Central memory CD8-positive, alpha-beta T cell (primary cell): Measurements from ENCODE around the gene OGFR.
A peak's percentile ranks its signal among the peaks of the same experiment; 100 is the strongest.

ENCODE experiments used
- ATAC-seq: fragments of 150-1000 bp; cut with Tn5 transposase; replicated peaks from 2 replicates; pipeline ENCODE4 v1.10.0; 2022; ENCODE audit warnings: mild to moderate bottlenecking, moderate FRiP score, moderate number of reproducible peaks; ENCODE audit not compliant: poor library complexity, severe bottlenecking; ENCODE audit errors: extremely low read depth
- DNase-seq, 2 donors: peaks; one replicate each; pipeline ENCODE4 v3.0.0; 2021; ENCODE audit warnings: low spot score in 2 of 2
- H3K27ac Mint-ChIP-seq: one replicate; pipeline ENCODE4 v1.8.0; 2022; ENCODE audit warnings: low read depth, mild to moderate bottlenecking, moderate library complexity, mixed read lengths
- H3K27me3 Mint-ChIP-seq: one replicate; pipeline ENCODE4 v1.8.0; 2022; ENCODE audit warnings: mixed read lengths
- H3K36me3 Mint-ChIP-seq: one replicate; pipeline ENCODE4 v1.8.0; 2022; ENCODE audit warnings: mild to moderate bottlenecking, moderate library complexity, mixed read lengths; ENCODE audit not compliant: insufficient read depth
- H3K4me1 Mint-ChIP-seq: one replicate; pipeline ENCODE4 v1.8.0; 2022; ENCODE audit warnings: mixed read lengths
- H3K4me3 Mint-ChIP-seq: one replicate; pipeline ENCODE4 v1.8.0; 2022; ENCODE audit warnings: mild to moderate bottlenecking, moderate library complexity, mixed read lengths
- H3K9me3 Mint-ChIP-seq: one replicate; pipeline ENCODE4 v1.8.0; 2022; ENCODE audit warnings: mixed read lengths

Gene OGFR

GRCh38 chr20:62856931-62857619 is 52.4 kb downstream of the OGFR start:
- Mint-ChIP-seq H3K36me3 (peaks cover 5% of the 10 kb centered on the region), H3K4me1 (peaks cover 11% of the 10 kb centered on the region), H3K27me3 (no peaks in the 10 kb centered on the region), H3K27ac (no peak overlapping the region), H3K4me3 (no peak overlapping the region), H3K9me3 (no peaks in the 10 kb centered on the region)
- ATAC-seq = no peak
- DNase-seq = no peak

DNA sequence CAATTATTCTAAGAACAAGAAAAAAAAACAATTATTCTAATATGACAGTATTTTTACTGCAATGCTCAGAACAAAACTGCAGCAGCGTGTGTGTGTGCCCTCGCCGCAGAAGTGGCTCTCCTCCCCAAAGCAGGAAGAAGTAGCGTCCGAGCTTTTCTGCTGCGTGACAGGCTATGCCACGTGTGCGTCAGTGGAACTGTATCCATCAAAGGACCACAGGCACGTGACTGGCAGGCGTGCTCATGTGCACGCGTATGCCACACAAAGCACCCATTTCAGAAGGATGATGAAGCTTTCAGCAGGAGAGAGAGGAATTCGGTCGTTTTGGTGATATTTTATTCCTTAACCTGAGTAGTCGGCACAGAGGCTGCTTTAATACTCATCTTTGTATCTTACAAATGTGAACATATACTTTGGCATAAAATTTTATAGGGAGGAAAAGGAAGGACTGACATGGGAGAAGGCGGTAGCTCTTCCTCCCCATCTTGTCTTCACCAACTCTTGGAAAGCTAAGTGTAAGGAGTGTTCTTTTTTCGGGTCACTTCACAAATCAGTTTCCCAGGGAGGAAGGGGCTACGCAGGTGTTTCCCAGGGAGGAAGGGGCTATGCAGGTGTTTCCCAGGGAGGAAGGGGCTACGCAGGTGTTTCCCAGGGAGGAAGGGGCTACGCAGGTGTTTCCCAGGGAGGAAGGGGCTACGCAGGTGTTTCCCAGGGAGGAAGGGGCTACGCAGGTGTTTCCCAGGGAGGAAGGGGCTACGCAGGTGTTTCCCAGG is 53.6 kb downstream of the OGFR start:
- Mint-ChIP-seq H3K9me3 (no peaks in the 10 kb centered on the region), H3K4me3 (no peak overlapping the region), H3K27me3 (no peaks in the 10 kb centered on the region), H3K27ac (no peak overlapping the region), H3K4me1 (peaks cover 19% of the 10 kb centered on the region), H3K36me3 (peaks cover 9% of the 10 kb centered on the region)
- ATAC-seq = no peak
- DNase-seq = no peak

DNA sequence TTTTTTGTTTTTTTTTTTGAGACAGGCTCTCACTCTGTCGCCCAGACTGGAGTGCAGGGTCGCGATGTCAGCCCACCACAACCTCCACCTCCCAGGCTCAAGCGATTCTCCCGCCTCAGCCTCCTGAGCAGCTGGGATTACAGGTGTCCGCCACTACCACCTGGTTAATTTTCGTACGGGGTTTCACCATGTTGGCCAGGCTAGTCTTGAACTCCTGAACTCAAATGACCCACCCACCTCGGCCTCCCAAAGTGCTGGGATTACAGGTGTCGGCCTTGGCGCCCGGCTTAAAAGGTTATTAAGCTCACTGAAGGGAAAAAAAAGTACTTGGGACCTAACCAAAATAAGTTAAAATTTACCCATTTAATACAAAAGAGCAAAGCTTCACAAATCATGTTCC is 55.1 kb downstream of the OGFR start:
- H3K27me3 Mint-ChIP-seq = no peaks in the 10 kb centered on the region
- H3K4me1 Mint-ChIP-seq = peaks cover 19% of the 10 kb centered on the region
- H3K4me3 Mint-ChIP-seq = peak overlapping the region; percentile 39
- DNase-seq (no peak), ATAC-seq (no peak)
- peaks cover 9% of the 10 kb centered on the region for H3K36me3 Mint-ChIP-seq
- no peaks in the 10 kb centered on the region for H3K9me3 Mint-ChIP-seq
- H3K27ac Mint-ChIP-seq = no peak overlapping the region

DNA sequence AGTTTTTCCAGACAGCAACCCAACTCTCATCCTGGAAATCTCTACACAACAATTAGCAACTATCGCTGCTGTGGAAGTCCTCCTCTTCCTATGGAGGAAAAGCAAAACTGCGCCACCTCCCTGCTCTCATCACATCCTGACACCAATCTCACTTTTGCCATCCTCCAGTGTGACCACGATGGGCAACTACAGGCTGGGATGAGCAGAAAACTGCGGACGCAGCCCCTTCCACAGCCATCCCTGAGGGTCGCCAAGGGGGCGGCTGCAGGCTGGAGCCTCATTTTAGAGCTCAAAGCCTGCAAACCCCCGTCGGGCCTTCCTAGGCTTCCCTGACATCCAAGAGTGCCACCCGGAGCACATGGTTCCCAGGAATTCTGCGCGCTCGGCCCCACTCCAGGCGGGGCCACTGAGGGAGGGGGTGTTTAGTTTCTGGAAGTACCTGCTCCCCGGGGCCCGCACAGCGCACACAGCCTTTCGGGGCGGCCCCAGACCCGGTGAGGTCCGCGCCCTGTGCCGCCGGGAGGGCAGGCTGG is 55.8 kb downstream of the OGFR start:
- no peaks in the 10 kb centered on the region for H3K9me3 Mint-ChIP-seq
- no peaks in the 10 kb centered on the region for H3K27me3 Mint-ChIP-seq
- ATAC-seq (no peak), DNase-seq (no peak)
- peaks cover 19% of the 10 kb centered on the region for H3K4me1 Mint-ChIP-seq
- H3K27ac Mint-ChIP-seq = no peak overlapping the region
- H3K36me3 Mint-ChIP-seq = peaks cover 9% of the 10 kb centered on the region
- H3K4me3 Mint-ChIP-seq = peak overlapping the region; percentile 39

DNA sequence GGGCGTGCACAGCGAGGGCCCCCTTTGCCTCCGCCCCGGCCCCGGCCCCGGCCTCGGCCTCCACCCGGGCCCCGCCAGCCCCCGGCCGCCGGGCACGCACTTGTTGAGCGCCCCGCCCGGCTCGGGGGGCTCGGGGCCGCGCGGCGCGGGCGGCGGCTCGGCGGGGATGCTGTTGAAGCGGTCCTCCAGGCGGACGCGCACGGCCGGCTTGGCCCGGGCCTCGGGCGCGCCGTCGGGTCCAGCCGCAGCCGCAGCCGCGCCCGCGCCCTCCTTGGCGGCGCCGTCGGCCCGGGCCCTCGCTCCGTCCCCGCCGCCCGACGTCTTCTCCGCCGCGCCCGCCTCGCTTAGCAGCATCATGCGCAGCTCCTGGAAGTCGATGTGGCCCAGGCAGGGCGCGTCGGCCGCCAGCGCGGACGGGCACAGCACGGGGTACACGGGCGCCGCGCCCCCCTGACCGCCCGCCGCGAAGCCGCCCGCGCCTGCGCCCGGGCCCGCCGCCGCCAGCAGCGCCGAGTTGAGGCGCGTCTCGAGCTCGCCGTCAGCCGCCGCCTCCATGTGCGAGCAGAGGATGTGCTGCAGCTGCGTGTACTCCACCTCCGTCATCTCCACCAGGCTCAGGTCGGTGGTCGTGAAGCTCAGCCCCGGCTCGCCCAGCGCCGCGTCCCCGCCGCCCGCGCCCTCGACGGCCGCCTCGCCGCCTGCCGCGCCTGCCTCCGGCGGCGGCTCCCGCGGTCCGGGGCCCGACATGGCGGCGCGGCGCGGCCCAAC is 56.5 kb downstream of the OGFR start:
- peak; percentile 53 for ATAC-seq
- H3K9me3 Mint-ChIP-seq = no peaks in the 10 kb centered on the region

DNA sequence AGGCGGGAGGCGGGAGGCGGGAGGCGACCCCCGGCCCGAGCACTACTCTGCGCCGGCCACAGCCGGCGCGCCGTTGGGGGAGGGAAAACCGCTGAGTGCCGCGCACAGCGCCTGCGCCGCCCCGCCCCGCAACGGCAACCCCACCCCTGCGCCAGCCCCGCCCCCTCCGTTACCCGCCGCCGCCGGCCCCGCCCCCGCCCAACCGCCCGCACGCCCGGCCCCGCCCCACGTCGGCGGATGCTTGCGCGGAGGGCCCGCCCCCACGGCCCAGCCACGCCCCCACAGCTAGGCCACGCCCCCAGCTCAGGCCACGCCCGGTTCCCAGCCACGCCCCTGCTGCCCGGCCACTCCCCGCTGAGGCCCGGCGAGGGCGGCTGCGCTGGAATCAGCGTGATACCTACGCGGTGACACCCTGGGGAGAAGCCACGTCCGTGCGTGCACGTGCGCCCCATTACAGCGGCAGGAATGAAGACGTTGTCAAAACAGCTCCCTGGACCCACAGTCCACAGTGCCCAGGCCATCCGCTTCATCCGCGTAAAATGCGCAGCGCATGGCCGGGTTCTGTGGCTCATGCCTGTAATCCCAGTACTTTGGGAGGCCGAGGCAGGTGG is 57.2 kb downstream of the OGFR start, which contains the start of gene TCFL5:
TCFL5 (minus strand) TSS at position 97 of the 611 bp plus-strand sequence. CDS start 152 bp downstream, outside the sequence.
- H3K4me1 Mint-ChIP-seq = peaks cover 19% of the 10 kb centered on the region
- peak; percentile 93 to 98 for DNase-seq
- H3K27me3 Mint-ChIP-seq = no peaks in the 10 kb centered on the region
- H3K36me3 Mint-ChIP-seq = peaks cover 7% of the 10 kb centered on the region
- ATAC-seq = peak; percentile 86
- H3K9me3 Mint-ChIP-seq = no peaks in the 10 kb centered on the region
- H3K4me3 Mint-ChIP-seq = peak within 1 kb of the TSS; percentile 59
- peak within 1 kb of the TSS; percentile 84 for H3K27ac Mint-ChIP-seq

More for the DNA sequence above, 56.5 kb downstream of the OGFR start:
- H3K4me3 Mint-ChIP-seq = peak overlapping the region; percentile 31
- no peak overlapping the region for H3K27ac Mint-ChIP-seq
- peak; percentile 38 to 46 for DNase-seq
- peaks cover 9% of the 10 kb centered on the region for H3K36me3 Mint-ChIP-seq
- no peaks in the 10 kb centered on the region for H3K27me3 Mint-ChIP-seq
- peaks cover 19% of the 10 kb centered on the region for H3K4me1 Mint-ChIP-seq
